Gastroesophageal sphincter (tissue), 4 donors: ENCODE measurements around the gene DDIT3. TPM values are rescaled to one million over a fixed set of nuclear protein-coding genes. Genes with fewer than 3 reads are reported as not detected.

Experiments used
- ATAC-seq: fragments of 150-250 bp; one replicate; pipeline ENCODE4 v1.9.1; 2016; ENCODE audit warnings: mild to moderate bottlenecking, moderate library complexity
- H3K27ac ChIP-seq, 4 donors: fragments of 200-600 bp; sonication (generic) in 3 of 4; 1 replicate in 3 of 4; 2 replicates in 1 of 4; pipeline ENCODE4 v1.5.1; 2016 to 2019
- H3K27me3 ChIP-seq: fragments of 200-600 bp; sonication (generic); one replicate; pipeline ENCODE4 v1.5.1; 2019
- H3K36me3 ChIP-seq, 2 donors: fragments of 200-600 bp; sonication (generic); one replicate each; pipeline ENCODE4 v1.5.1; 2019; ENCODE audit warnings: control low read depth in 1 of 2
- H3K4me1 ChIP-seq, 3 donors: fragments of 200-600 bp; sonication (generic); 1 replicate in 2 of 3; 2 replicates in 1 of 3; pipeline ENCODE4 v1.5.1; 2016 to 2019; ENCODE audit warnings: control low read depth in 2 of 3
- H3K4me3 ChIP-seq, 2 donors: fragments of 200-600 bp; sonication (generic); one replicate each; pipeline ENCODE4 v1.5.1; 2019; ENCODE audit warnings: mild to moderate bottlenecking in 1 of 2, moderate library complexity in 1 of 2
- H3K9me3 ChIP-seq, 3 donors: fragments of 200-600 bp; sonication (generic); one replicate each; pipeline ENCODE4 v1.5.1; 2017 to 2019; ENCODE audit warnings: control low read depth in 2 of 3
- CTCF ChIP-seq, 4 experiments: fragments of 200-600 bp in 2 of 4; fragments of 450-650 bp in 2 of 4; sonication (generic) in 1 of 4; IDR thresholded peaks; one replicate each; pipeline ENCODE4 v1.5.1; 2017 to 2019; ENCODE audit warnings: antibody characterized with exemption in 4 of 4, mild to moderate bottlenecking in 2 of 4, moderate library complexity in 2 of 4
- EP300 ChIP-seq: sonication (generic); formaldehyde crosslinking; IDR thresholded peaks from one replicate; pipeline ENCODE4 v1.6.1; 2017; ENCODE audit warnings: antibody characterized with exemption, mild to moderate bottlenecking
- POLR2A ChIP-seq, 2 donors: fragments of 450-650 bp; IDR thresholded peaks; one replicate each; pipeline ENCODE4 v1.6.1; 2017; ENCODE audit warnings: antibody characterized with exemption in 2 of 2, mild to moderate bottlenecking in 2 of 2, moderate library complexity in 1 of 2
- POLR2AphosphoS5 ChIP-seq: sonication (generic); formaldehyde crosslinking; IDR thresholded peaks from one replicate; pipeline ENCODE4 v1.6.1; 2017; ENCODE audit warnings: antibody characterized with exemption
- WGBS, 2 donors: methylation state at CpG; one replicate each; pipeline ENCODE4 v1.1.5; 2018; ENCODE audit warnings: low coverage in 1 of 2; 5-methylcytosine and 5-hydroxymethylcytosine counted together
- total RNA-seq, 4 donors: library from RNA; depleted of rRNA; stranded (reverse); fragments of >200 nt; gene quantifications; one replicate each; pipeline ENCODE4 v1.1.0, GENCODE V29; 2016

DDIT3 gene
- total RNA-seq, 4 donors from 2014 or later: 17.7 to 41.2 (median 36.5) TPM

GRCh38 chr12:57525615-57526383 lies 5.5 kb upstream of the DDIT3 start:
- ATAC-seq: no peak
- H3K4me1 ChIP-seq: peaks cover 0 to 64% (median 32%) of the 10 kb centered on the region in 3 donors

GRCh38 chr12:57524814-57525614 lies 4.7 kb upstream of the DDIT3 start:
- 24 to 33% methylated on average over 5 of the region's 11 CpGs for WGBS, 2 donors
- peaks cover 0 to 65% (median 32%) of the 10 kb centered on the region in 3 donors for H3K4me1 ChIP-seq

More at GRCh38 chr12:57525615-57526383, 5.5 kb upstream of the DDIT3 start:
- H3K27me3 ChIP-seq: no peaks in the 10 kb centered on the region
- TF ChIP-seq POLR2AphosphoS5: no peak
- TF ChIP-seq POLR2A (IDR thresholded peaks at IDR 0.05): no peak
- TF ChIP-seq EP300: no peak
- no peak for TF ChIP-seq CTCF (IDR thresholded peaks at IDR 0.05)
- H3K4me3 ChIP-seq: no peak overlapping the region
- peak overlapping the region in 3 of 4 donors; percentile 1 to 98 (median 97) for H3K27ac ChIP-seq
- 69 to 78% methylated on average over 6 to 12 of the region's 16 CpGs for WGBS, 2 donors
- H3K36me3 ChIP-seq: peaks cover 0 to 70% of the 10 kb centered on the region in 2 donors
- no peaks in the 10 kb centered on the region for H3K9me3 ChIP-seq

GRCh38 chr12:57523706-57524614 lies 3.6 kb upstream of the DDIT3 start:
- no peak for TF ChIP-seq POLR2AphosphoS5
- 55 to 60% methylated on average over 3 to 11 of the region's 14 CpGs for WGBS, 2 donors

More at GRCh38 chr12:57524814-57525614, 4.7 kb upstream of the DDIT3 start:
- no peaks in the 10 kb centered on the region for H3K9me3 ChIP-seq
- no peaks in the 10 kb centered on the region for H3K27me3 ChIP-seq
- ATAC-seq: no peak
- peak overlapping the region in 1 of 2 donors; percentile 79 for H3K4me3 ChIP-seq
- no peak for TF ChIP-seq EP300
- no peak for TF ChIP-seq POLR2AphosphoS5
- TF ChIP-seq POLR2A (IDR thresholded peaks at IDR 0.05): no peak
- no peak for TF ChIP-seq CTCF (IDR thresholded peaks at IDR 0.05)
- H3K27ac ChIP-seq: peak overlapping the region in 3 of 4 donors; percentile 97 to 99 (median 98)
- peaks cover 0 to 62% of the 10 kb centered on the region in 2 donors for H3K36me3 ChIP-seq

GRCh38 chr12:57522887-57523705 lies 2.8 kb upstream of the DDIT3 start:
- Histone ChIP-seq H3K4me1 (peaks cover 0 to 70% (median 45%) of the 10 kb centered on the region in 3 donors), H3K4me3 (peak overlapping the region; percentile 79 to 92), H3K27me3 (no peaks in the 10 kb centered on the region), H3K27ac (peak overlapping the region; percentile 88 to 99 (median 98)), H3K9me3 (no peaks in the 10 kb centered on the region), H3K36me3 (peaks cover 0 to 43% of the 10 kb centered on the region in 2 donors)
- ATAC-seq: no peak
- WGBS, 2 donors: 0% methylated on average over 6 of the region's 38 CpGs; no CpG with 5 or more reads in 1 of the 2 donors
- peak in 1 of 2 donors; percentile 49 for TF ChIP-seq POLR2A (IDR thresholded peaks at IDR 0.05)
- no peak for TF ChIP-seq POLR2AphosphoS5
- TF ChIP-seq CTCF (IDR thresholded peaks at IDR 0.05): peak in 1 of 4 experiments; percentile 7

More at GRCh38 chr12:57523706-57524614, 3.6 kb upstream of the DDIT3 start:
- Histone ChIP-seq H3K27me3 (no peaks in the 10 kb centered on the region), H3K4me3 (peak overlapping the region; percentile 79 to 92), H3K9me3 (no peaks in the 10 kb centered on the region), H3K27ac (peak overlapping the region; percentile 88 to 99 (median 98)), H3K4me1 (peaks cover 0 to 64% (median 36%) of the 10 kb centered on the region in 3 donors), H3K36me3 (peaks cover 0 to 51% of the 10 kb centered on the region in 2 donors)
- no peak for ATAC-seq
